GM23248 (cell line): ENCODE results near the gene TADA1. TPM values are rescaled to one million over a fixed set of nuclear protein-coding genes. Genes with fewer than 3 reads are reported as not detected.

Experiments
- DNase-seq: peaks from one replicate; pipeline ENCODE4 v3.0.0-alpha.2; 2015
- H2AFZ ChIP-seq: fragments of 200-600 bp; sonication (generic); 2 replicates; pipeline ENCODE4 v1.6.1; 2016; ENCODE audit warnings: antibody characterized with exemption
- H3F3A ChIP-seq: fragments of 200-600 bp; sonication (generic); 2 replicates; pipeline ENCODE4 v1.6.1; 2016; ENCODE audit warnings: mild to moderate bottlenecking, antibody characterized with exemption, mixed run types; ENCODE audit not compliant: insufficient read depth
- H3K27ac ChIP-seq: fragments of 200-600 bp; sonication (generic); 2 replicates; pipeline ENCODE4 v1.5.1; 2016; ENCODE audit warnings: mild to moderate bottlenecking
- H3K27me3 ChIP-seq: fragments of 200-600 bp; sonication (generic); replicated peaks from 2 replicates; pipeline ENCODE4 v1.6.1; 2016; ENCODE audit warnings: mild to moderate bottlenecking; ENCODE audit not compliant: insufficient read depth
- H3K36me3 ChIP-seq: fragments of 200-600 bp; sonication (generic); 2 replicates; pipeline ENCODE4 v1.6.1; 2016; ENCODE audit warnings: low read depth, mild to moderate bottlenecking
- H3K4me1 ChIP-seq: fragments of 200-600 bp; sonication (generic); 2 replicates; pipeline ENCODE4 v1.6.1; 2016; ENCODE audit warnings: mild to moderate bottlenecking; ENCODE audit not compliant: insufficient read depth
- H3K4me2 ChIP-seq: fragments of 200-600 bp; sonication (generic); one replicate; pipeline ENCODE4 v1.6.1; 2016; ENCODE audit warnings: mild to moderate bottlenecking; ENCODE audit not compliant: unreplicated experiment
- H3K4me3 ChIP-seq: fragments of 200-600 bp; sonication (generic); 2 replicates; pipeline ENCODE4 v1.5.1; 2016; ENCODE audit warnings: mild to moderate bottlenecking
- H3K79me2 ChIP-seq: fragments of 200-600 bp; sonication (generic); 2 replicates; pipeline ENCODE4 v1.6.1; 2016; ENCODE audit warnings: mild to moderate bottlenecking; ENCODE audit not compliant: insufficient read depth
- H3K9ac ChIP-seq: fragments of 200-600 bp; sonication (generic); 2 replicates; pipeline ENCODE4 v1.6.1; 2016; ENCODE audit warnings: mild to moderate bottlenecking
- H3K9me2 ChIP-seq: fragments of 200-600 bp; sonication (generic); 2 replicates; pipeline ENCODE4 v1.6.1; 2016; ENCODE audit warnings: mixed run types, mild to moderate bottlenecking, moderate library complexity; ENCODE audit not compliant: insufficient read depth
- H3K9me3 ChIP-seq: fragments of 200-600 bp; sonication (generic); one replicate; pipeline ENCODE4 v1.6.1; 2017; ENCODE audit warnings: low read depth
- H4K20me1 ChIP-seq: fragments of 200-600 bp; sonication (generic); 2 replicates; pipeline ENCODE4 v1.6.0; 2016; ENCODE audit not compliant: insufficient read depth
- EZH2 ChIP-seq: fragments of 200-600 bp; sonication (generic); IDR thresholded peaks from 2 replicates; pipeline ENCODE4 v1.6.1; 2018; ENCODE audit warnings: antibody characterized with exemption, mild to moderate bottlenecking; ENCODE audit not compliant: insufficient read depth, poor library complexity, severe bottlenecking
- EZH2phosphoT487 ChIP-seq: fragments of 200-600 bp; sonication (generic); IDR thresholded peaks from 2 replicates; pipeline ENCODE4 v1.6.1; 2018; ENCODE audit warnings: antibody characterized with exemption, moderate library complexity, mild to moderate bottlenecking, low read depth; ENCODE audit not compliant: insufficient read depth
- WGBS, 2 experiments: methylation state at CpG; one replicate each; pipeline ENCODE4 v1.1.6; 2015 to 2017; ENCODE audit warnings: low lambda C conversion rate in 2 of 2, low coverage in 1 of 2; ENCODE audit errors: missing lambda C conversion rate in 2 of 2; 5-methylcytosine and 5-hydroxymethylcytosine counted together
- in situ Hi-C: fragments of 300-500 bp; cut with MboI; formaldehyde crosslinking; loops from 2 replicates; pipeline ENCODE4 v1.15.0; 2020
- polyA plus RNA-seq: library from polyadenylated mRNA; unstranded; fragments of >200 nt; fragmentation: Nextera tagmentation; extraction: Ambion mirVana; gene quantifications from 2 replicates; pipeline ENCODE4 v1.2.1, GENCODE V29; 2016
- total RNA-seq: library from RNA; depleted of rRNA; stranded (reverse); fragments of >200 nt; shearing (Covaris generic); gene quantifications from 2 replicates; pipeline ENCODE4 v1.2.3, GENCODE V29; 2014

Gene TADA1
- total and polyA plus RNA-seq, 2 experiments from 2014 or later = 7.0 to 9.9 TPM

DNA sequence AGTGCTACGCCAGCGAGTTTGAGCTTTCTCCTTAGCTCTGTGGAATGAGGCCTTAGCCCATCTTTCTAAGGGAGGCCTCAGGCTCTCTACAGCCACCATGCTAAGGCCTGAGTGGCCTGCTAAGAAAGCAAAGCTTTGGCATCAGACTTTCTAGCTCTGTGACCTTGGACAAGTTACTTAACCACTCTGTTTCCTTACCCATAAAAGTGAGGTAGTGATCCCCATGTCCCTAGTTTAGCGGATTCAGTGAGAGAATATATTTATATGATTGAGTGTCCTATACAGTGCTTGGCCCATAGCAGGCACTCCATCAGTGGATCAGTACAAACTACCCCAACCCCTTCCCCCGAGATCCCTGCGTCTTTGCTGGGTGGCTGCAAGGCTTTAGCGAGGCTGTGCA lies 32.7 kb downstream of the TADA1 start:
- Histone ChIP-seq H3K9me2 (no peaks in the 10 kb centered on the region), H3K9me3 (no peaks in the 10 kb centered on the region), H3K4me3 (no peak overlapping the region), H2AFZ (no peak overlapping the region), H3K79me2 (peaks cover 74% of the 10 kb centered on the region), H3K9ac (no peak overlapping the region), H3K27me3 (no peaks in the 10 kb centered on the region), H3K4me2 (no peak overlapping the region), H3K27ac (no peak overlapping the region), H3K36me3 (peaks cover 53% of the 10 kb centered on the region), H4K20me1 (no peaks in the 10 kb centered on the region; the same call in 1 of the 2 replicates), H3F3A (peaks cover 21% of the 10 kb centered on the region; the same call in 1 of the 2 replicates), H3K4me1 (peaks cover 30% of the 10 kb centered on the region)
- TF ChIP-seq EZH2phosphoT487 = no peak
- no peak for TF ChIP-seq EZH2
- in situ Hi-C loops = loop anchor here (25.0 kb wide), 1 partner anchor 1106 kb away; no protein-coding TSS in a partner anchor
- WGBS, 2 experiments = 87 to 88% methylated on average over 6 of the region's 6 CpGs
- no peak for DNase-seq

DNA sequence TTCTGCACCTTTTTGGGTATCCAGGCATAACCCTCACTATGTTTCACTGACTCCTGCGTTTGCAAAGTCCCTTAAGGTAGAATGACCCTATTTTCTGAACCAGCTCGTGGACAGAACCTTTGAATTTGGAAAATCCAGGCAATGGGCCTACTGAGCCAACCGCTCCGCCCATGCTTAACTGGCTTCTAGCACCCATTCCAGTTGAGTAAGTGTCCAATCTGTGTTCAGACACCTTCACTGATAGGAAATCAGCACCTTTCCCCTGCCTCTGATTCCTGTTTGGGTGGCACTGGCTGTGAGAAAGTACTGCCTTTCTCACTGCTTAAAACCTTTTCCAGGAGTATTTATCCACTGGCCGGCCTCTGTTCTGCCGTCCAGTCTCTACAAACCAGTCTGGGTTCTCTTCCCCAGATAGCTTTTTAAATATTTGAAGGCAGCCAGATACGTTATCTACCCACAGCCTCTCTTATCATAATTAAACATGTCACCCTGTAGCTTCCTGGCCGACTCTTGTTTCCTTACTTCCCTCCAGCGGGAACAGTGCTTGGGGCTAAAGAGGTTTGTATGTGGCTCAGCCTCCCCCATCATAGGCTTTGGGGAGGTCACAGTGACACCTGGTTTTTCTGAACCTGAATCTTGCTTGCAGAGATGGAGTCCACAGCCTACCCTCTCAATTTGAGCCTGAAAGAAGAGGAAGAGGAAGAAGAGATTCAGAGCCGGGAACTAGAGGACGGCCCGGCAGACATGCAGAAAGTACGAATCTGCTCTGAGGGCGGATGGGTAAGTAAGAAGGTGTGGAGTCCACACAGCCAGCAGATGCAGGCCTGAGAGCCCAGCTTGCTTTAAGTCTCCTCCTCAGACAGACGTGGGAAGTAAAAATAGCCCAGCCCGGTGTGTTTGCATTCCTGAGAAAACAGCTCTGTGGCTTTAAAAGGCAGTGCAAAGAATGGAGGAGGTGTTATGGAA lies 35.5 kb downstream of the TADA1 start:
- no peaks in the 10 kb centered on the region for H3K9me2 ChIP-seq
- peaks cover 21% of the 10 kb centered on the region; the same call in 1 of the 2 replicates for H3F3A ChIP-seq
- H3K4me1 ChIP-seq = peaks cover 33% of the 10 kb centered on the region
- H3K4me3 ChIP-seq = peak overlapping the region; percentile 83
- H3K27ac ChIP-seq = no peak overlapping the region
- H3K79me2 ChIP-seq = peaks cover 55% of the 10 kb centered on the region
- H2AFZ ChIP-seq = peak overlapping the region; percentile 67
- no peaks in the 10 kb centered on the region for H3K27me3 ChIP-seq
- peak overlapping the region; percentile 81 for H3K4me2 ChIP-seq
- in situ Hi-C loops = loop anchor here (25.0 kb wide), 1 partner anchor 1103 kb away; no protein-coding TSS in a partner anchor
- H3K9ac ChIP-seq = peak overlapping the region; percentile 76
- H4K20me1 ChIP-seq = no peaks in the 10 kb centered on the region; the same call in 1 of the 2 replicates
- H3K36me3 ChIP-seq = peaks cover 37% of the 10 kb centered on the region
- peak; percentile 33 for DNase-seq
- WGBS, 2 experiments = 59 to 62% methylated on average over 15 to 16 of the region's 16 CpGs
- TF ChIP-seq EZH2 (no peak), EZH2phosphoT487 (no peak)
- no peaks in the 10 kb centered on the region for H3K9me3 ChIP-seq

DNA sequence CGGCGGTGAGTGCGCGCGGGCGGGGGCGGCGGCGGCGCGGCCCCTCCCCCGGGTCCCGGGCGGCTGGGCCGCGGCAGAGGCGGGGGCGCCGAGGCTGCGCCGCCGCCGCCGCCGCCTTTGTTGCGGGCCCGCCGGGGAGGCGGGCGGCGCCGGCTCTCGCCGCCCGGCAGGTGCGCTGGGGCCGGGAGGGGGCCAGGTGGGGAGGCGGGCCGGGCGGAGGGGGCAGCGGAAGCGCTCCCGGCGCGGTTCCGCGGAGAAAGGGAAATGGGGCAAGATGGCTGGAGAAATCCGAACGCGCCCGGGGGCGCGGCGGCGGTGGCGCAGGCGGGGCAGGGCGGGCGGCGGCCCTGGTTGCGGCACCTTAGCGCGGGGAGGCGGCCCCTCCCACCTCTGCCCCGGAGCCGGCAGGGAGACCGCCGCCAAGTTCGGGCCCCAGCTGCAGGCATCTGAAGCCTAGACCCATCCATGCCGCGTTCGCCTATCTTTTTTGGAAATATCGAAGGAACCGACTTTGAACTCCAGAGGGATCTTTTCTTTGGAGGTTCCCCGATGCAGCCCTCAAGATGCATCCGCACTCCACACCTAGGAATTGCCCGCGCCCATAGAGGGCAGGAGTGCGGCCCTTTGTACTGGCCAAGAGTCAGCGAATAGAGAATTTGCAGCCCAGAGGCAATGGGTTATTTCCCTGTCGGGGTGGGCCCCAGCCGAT lies 36.3 kb downstream of the TADA1 start:
- Histone ChIP-seq H3K9me3 (no peaks in the 10 kb centered on the region), H3K36me3 (peaks cover 31% of the 10 kb centered on the region), H3K4me2 (peak overlapping the region; percentile 92), H2AFZ (peak overlapping the region; percentile 90), H3F3A (peaks cover 21% of the 10 kb centered on the region; the same call in 1 of the 2 replicates), H3K27ac (peak overlapping the region; percentile 74), H3K4me1 (peaks cover 30% of the 10 kb centered on the region), H3K9ac (peak overlapping the region; percentile 81), H3K9me2 (no peaks in the 10 kb centered on the region), H3K27me3 (no peaks in the 10 kb centered on the region), H3K4me3 (peak overlapping the region; percentile 83), H3K79me2 (peaks cover 49% of the 10 kb centered on the region), H4K20me1 (no peaks in the 10 kb centered on the region)
- in situ Hi-C loops = loop anchor here (25.0 kb wide), 1 partner anchor 1102 kb away; no protein-coding TSS in a partner anchor
- no peak for TF ChIP-seq EZH2phosphoT487
- no peak for TF ChIP-seq EZH2
- WGBS, 2 experiments = 2 to 4% methylated on average over 11 to 70 of the region's 82 CpGs
- peak; percentile 68 for DNase-seq
